K562 (cell line): ENCODE results near the gene SYK.

ENCODE experiments used
- GABPA ChIP-seq: fragments of 200-800 bp; sonication (Bioruptor generic); conservative IDR thresholded peaks from 2 replicates; pipeline ENCODE4 v1.6.1; 2016; ENCODE audit warnings: low read depth, missing genetic modification characterization, missing compliant biosample characterization
- KAT2B ChIP-seq: IDR thresholded peaks from one replicate; pipeline ENCODE4 v1.6.1; 2012; ENCODE audit warnings: low read depth, mild to moderate bottlenecking, control low read depth, inconsistent platforms, low read length, moderate library complexity
- MAFG ChIP-seq: fragments of 450-650 bp; conservative IDR thresholded peaks from 2 replicates; pipeline ENCODE4 v1.6.1; 2016; ENCODE audit warnings: missing genetic modification characterization, missing compliant biosample characterization
- MTA3 ChIP-seq: fragments of 450-650 bp; formaldehyde crosslinking; IDR thresholded peaks from 2 replicates; pipeline ENCODE4 v1.6.1; 2017; ENCODE audit warnings: mild to moderate bottlenecking, borderline replicate concordance
- RFX5 ChIP-seq: IDR thresholded peaks from 2 replicates; pipeline ENCODE4 v1.6.1; 2011; ENCODE audit warnings: low read depth, mild to moderate bottlenecking, improper control_type of control experiment, low read length
- SREBF2 ChIP-seq: sonication (generic); formaldehyde crosslinking; IDR thresholded peaks from 2 replicates; pipeline ENCODE4 v1.4.0; 2020; ENCODE audit warnings: mild to moderate bottlenecking, missing genetic modification reagents
- TEAD1 ChIP-seq, 2 experiments: fragments of 450-650 bp in 1 of 2; sonication (generic) in 1 of 2; formaldehyde crosslinking; IDR thresholded peaks; 2 replicates each; pipeline versions ENCODE4 v1.4.0 to v1.8.0; 2020 to 2022; ENCODE audit warnings: mild to moderate bottlenecking in 2 of 2, missing genetic modification reagents in 1 of 2
- TEAD4 ChIP-seq, 2 experiments: sonication (generic) in 1 of 2; formaldehyde crosslinking in 1 of 2; IDR thresholded peaks; 2 replicates each; pipeline versions ENCODE4 v1.6.1 to v1.8.0; 2012 to 2022; ENCODE audit warnings: borderline replicate concordance in 1 of 2, inconsistent platforms in 1 of 2, low read length in 1 of 2, mild to moderate bottlenecking in 1 of 2, missing genetic modification reagents in 1 of 2
- TGIF2 ChIP-seq: sonication (generic); formaldehyde crosslinking; IDR thresholded peaks from 2 replicates; pipeline ENCODE4 v1.8.1; 2022; ENCODE audit warnings: mild to moderate bottlenecking, missing genetic modification reagents, moderate library complexity
- ZBTB1 ChIP-seq: sonication (generic); formaldehyde crosslinking; IDR thresholded peaks from 2 replicates; pipeline ENCODE4 v1.8.1; 2023; ENCODE audit warnings: missing genetic modification reagents, low read depth, mild to moderate bottlenecking, borderline replicate concordance
- ZC3H4 ChIP-seq: sonication (generic); formaldehyde crosslinking; IDR thresholded peaks from 2 replicates; pipeline ENCODE4 v1.9.0; 2021; ENCODE audit warnings: missing genetic modification reagents, borderline replicate concordance
- TF ChIP-seq, protein P1 (sequence below), 3 experiments: IDR thresholded peaks in 2 of 3; conservative IDR thresholded peaks in 1 of 3; 2 replicates each; pipeline ENCODE4 v1.5.1; 2011 to 2012; ENCODE audit warnings: low read length in 3 of 3, mild to moderate bottlenecking in 3 of 3, control low read depth in 2 of 3, improper control_type of control experiment in 1 of 3, inconsistent platforms in 1 of 3, low read depth in 1 of 3, mixed read lengths in 1 of 3, moderate library complexity in 1 of 3; ENCODE audit not compliant: insufficient read depth in 2 of 3

GRCh38 chr9:90793729-90794128 is 7.9 kb upstream of the SYK start:
- TF ChIP-seq, protein P1, sequence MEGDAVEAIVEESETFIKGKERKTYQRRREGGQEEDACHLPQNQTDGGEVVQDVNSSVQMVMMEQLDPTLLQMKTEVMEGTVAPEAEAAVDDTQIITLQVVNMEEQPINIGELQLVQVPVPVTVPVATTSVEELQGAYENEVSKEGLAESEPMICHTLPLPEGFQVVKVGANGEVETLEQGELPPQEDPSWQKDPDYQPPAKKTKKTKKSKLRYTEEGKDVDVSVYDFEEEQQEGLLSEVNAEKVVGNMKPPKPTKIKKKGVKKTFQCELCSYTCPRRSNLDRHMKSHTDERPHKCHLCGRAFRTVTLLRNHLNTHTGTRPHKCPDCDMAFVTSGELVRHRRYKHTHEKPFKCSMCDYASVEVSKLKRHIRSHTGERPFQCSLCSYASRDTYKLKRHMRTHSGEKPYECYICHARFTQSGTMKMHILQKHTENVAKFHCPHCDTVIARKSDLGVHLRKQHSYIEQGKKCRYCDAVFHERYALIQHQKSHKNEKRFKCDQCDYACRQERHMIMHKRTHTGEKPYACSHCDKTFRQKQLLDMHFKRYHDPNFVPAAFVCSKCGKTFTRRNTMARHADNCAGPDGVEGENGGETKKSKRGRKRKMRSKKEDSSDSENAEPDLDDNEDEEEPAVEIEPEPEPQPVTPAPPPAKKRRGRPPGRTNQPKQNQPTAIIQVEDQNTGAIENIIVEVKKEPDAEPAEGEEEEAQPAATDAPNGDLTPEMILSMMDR (IDR thresholded peaks at IDR 0.05 in 2 of 3, conservative IDR thresholded peaks at IDR 0.05 in 1 of 3; ENCODE audit: insufficient read depth in 2 of 3, low read depth in 1 of 3, low read length in 3 of 3) = no peak
- TF ChIP-seq KAT2B = no peak
- TF ChIP-seq TEAD4 (IDR thresholded peaks at IDR 0.05; ENCODE audit: low read length) = no peak
- no peak for TF ChIP-seq TEAD4 (CRISPR knock-in tag; IDR thresholded peaks at IDR 0.05; ENCODE audit: borderline replicate concordance)
- no peak for TF ChIP-seq TEAD1 (CRISPR knock-in tag; IDR thresholded peaks at IDR 0.05)
- no peak for TF ChIP-seq SREBF2 (CRISPR knock-in tag)
- no peak for TF ChIP-seq TGIF2
- no peak for TF ChIP-seq GABPA (tag)
- no peak for TF ChIP-seq MTA3
- TF ChIP-seq ZC3H4 (CRISPR knock-in tag) = no peak
- TF ChIP-seq ZBTB1 (CRISPR knock-in tag) = no peak
- no peak for TF ChIP-seq MAFG
- TF ChIP-seq RFX5 = no peak
